Raji (cell line): ENCODE measurements around the gene GPR137C.

Experiments
- POLR2A ChIP-seq: IDR thresholded peaks from 2 replicates; pipeline ENCODE4 v1.6.1; 2011; ENCODE audit warnings: low read depth, low read length, control low read depth; ENCODE audit not compliant: insufficient read depth

GPR137C gene

DNA sequence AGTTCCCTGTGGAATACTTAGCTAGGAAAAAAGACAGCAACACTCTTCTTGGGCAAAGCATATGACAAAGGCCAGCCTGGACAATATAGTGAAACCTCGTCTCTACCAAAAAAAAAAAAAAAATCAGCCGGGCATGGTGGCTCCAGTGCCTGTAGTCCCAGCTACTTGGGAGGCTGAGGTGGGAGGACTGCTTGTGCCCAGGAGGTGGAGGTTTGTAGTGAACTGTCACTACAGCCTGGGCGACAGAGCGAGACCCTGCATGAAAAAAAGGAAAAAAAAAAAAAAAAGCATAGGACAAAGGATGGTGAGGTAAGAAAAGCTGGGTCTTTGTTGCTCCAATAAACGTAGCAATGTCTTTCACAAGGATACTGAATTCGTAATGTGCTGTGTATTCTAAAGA, 1.4 kb upstream of the GPR137C start:
- no peak for TF ChIP-seq POLR2A

DNA sequence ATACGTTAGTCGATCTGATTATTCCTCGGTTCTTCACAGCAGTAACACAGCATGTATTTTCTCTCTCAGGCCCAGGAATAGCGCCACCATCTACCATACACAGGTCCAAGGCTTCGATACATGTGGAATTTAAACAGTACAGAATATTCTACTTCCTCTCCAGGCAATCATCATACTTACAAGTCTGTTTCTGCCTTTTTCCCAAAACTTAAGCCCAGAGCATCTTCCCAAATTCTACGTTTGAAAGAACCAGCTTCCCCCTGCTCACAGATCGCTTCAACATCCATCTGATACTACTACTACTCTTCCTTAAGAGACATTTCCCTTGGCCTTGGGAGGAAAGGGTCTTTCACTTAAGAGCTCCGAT, 957 bp upstream of the GPR137C start:
- TF ChIP-seq POLR2A = no peak

DNA sequence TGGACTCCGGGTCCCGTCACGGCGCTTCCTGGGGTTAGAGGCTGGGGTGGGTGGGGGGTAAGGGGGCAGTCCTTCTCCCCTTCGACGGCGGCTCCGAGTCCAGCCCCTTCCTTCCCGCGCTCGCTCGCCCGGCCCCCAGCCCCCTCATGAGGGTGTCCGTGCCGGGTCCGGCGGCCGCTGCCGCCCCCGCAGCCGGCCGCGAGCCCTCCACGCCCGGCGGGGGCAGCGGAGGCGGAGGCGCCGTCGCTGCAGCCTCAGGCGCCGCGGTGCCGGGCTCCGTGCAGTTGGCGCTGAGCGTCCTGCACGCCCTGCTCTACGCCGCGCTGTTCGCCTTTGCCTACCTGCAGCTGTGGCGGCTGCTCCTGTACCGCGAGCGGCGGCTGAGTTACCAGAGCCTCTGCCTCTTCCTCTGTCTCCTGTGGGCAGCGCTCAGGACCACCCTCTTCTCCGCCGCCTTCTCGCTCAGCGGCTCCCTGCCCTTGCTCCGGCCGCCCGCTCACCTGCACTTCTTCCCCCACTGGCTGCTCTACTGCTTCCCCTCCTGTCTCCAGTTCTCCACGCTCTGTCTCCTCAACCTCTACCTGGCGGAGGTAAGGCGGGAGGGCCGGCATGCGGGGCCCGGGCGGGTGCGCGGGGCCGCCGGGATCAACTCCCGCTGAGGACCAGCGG, 500 bp downstream of the GPR137C start:
- no peak for TF ChIP-seq POLR2A

DNA sequence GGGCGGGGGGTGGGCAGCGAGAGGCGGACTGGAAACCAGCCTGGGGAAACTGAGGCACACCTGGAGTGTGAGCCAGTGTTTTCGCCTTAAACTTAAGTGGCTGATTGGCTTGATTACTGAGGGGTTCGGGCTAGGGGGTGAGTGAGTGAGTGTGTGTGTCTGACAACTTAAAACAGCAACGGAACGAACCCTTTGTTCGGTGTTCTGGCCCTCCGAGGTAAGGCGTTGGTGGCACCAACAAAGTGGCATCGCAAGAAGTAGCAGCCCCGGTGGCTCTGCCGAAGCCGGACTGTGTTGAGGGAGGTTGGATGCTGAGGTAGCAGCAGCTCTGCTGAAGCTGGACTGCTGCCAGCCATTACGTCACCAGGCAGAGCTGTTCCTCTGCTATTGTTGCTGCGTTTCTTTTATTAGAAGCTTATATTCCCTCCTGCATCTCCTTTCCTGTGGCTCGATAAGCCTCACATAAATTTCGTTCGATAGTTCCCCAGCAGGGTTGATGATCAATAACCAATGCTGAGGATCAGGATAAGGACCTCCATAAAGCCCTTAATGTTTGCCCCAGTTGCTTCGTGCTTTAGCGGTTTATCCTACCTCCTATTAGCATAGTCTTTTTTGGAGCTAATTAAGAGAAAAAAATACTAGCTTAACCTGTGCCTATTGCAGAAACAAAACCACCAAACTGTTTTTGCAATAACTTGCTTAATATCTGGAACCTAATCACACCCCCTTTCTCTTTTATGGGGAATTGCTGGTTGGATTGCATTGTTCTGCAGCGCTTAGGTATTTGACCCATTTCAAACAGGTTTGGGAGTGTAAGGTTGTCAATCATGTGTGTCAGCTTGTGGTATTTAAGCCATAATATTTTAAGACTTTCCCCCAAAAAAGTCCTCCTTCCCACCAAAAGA, 1.3 kb downstream of the GPR137C start:
- no peak for TF ChIP-seq POLR2A

DNA sequence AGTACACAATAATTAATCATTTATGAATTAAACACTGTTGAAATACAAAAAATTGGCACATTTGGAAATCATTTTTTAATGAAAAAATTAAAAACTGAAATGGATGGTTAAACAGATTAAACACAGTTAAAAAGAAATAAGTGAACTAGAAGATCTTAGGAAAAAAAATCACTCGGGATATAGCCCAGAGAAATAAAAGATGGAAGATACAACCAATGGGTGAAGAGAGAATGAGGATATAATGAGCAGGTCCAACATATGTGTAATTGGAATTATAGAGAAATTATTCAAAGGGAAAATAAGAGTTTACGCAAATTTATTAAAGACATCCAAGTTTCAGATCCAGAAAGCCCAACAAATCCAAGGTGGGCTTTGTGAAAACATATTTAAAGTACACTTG, 6.1 kb downstream of the GPR137C start:
- TF ChIP-seq POLR2A = no peak

DNA sequence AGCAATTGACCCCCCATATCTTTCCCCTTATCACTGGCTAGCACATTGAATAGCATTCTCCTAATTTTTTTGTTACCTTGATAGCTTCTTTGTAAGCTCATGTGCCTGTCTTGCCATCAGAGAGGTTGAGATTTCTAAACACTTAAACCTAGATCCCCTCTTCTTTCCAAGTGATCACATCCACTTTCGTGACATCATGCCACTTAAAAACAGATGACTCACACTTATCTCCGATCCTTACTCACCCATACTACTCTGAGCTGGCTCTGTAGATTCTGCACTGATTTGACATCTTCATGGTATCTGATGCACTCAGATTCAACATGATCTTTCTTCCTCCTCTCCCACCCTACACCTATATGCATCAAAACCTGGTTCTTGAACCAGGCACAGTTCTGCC, 10.5 kb downstream of the GPR137C start:
- TF ChIP-seq POLR2A = no peak

DNA sequence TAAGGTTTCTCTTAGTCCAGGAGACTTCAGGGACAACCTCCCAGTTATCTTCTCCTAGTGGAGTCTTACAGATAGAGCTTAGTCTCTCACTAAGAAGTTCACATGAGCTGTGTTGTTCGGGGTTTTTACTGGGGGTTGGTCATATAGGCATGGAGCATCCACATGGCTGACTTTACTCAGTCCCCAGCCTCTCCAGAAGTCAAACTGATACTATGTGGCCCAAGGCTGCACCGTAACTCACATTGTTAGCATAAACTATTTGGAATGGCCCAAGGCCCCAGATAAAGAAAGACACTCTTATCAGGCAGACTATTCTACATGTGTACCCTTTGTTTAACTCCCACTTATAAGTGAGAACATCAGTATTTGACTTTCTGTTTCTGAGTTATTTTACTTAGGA, 23.2 kb downstream of the GPR137C start:
- no peak for TF ChIP-seq POLR2A

DNA sequence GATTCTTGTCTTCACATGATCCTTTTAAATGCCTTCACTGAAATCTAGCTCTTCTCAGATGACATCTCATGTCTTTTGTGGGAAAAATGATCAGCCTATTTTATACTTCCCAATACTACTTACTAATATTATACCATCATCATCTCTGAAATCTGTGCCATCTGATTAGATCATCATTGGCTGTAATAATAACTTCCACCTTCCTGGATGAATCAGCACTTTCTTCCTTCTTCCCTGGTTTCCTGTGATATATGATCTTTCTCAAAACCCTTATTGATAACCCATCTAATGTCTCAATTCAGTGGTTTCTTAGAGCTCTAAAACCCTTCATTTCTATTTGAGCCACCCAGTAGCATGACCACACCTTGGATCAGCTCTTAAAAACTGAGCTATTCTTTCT, 30.9 kb downstream of the GPR137C start:
- TF ChIP-seq POLR2A = no peak

DNA sequence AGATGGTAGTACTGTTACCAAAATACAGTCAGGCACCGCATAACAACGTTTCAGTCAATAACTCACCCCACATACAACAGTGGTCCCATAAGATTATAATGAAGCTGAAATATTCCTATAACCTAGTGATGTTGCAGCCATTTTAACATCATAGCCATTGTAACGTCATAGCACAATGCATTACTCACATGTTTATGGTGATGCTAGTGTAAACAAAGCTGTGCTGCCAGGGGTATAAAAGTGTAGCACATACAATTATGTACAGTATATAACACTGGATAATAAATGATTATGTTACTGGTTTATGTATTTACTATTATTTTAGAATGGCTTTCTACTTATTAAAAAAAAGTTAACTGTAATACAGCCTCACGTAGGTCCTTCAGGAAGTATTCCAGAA, 37.0 kb downstream of the GPR137C start:
- no peak for TF ChIP-seq POLR2A

DNA sequence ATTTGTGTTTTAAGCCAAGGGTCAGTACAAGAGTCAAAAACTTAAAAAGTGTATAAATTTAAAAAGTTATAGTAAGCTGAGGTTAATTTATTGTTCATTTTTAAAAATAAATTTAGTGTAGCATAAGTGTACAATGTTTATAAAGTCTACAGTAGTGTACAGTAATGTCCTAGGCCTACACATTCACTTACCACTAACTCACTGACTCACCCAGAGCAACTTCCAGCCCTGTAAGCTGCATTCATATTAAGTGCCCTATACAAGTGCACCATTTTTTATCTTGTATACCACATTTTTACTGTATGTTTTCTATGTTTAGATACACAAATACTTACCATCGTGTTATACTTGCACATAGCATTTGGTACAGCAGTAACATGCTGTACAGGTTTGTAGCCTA, 37.7 kb downstream of the GPR137C start:
- TF ChIP-seq POLR2A = no peak

DNA sequence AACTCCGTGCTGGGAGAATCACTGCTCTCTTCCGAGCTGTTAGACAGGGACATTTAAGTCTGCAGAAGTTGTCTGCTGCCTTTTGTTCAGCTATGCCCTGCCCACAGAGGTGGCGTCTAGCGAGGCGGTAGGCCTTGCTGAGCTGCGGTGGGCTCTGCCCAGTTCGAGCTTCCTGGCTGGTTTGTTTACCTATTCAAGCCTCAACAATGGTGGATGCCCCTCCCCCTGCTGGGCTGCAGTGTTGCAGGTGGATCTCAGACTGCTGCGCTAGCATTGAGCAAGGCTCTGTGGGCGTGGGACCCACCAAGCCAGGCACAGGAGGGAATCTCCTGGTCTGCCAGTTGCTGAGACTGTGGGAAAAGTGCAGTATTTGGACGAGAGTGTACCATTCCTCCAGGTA, 43.7 kb downstream of the GPR137C start:
- TF ChIP-seq POLR2A = no peak

DNA sequence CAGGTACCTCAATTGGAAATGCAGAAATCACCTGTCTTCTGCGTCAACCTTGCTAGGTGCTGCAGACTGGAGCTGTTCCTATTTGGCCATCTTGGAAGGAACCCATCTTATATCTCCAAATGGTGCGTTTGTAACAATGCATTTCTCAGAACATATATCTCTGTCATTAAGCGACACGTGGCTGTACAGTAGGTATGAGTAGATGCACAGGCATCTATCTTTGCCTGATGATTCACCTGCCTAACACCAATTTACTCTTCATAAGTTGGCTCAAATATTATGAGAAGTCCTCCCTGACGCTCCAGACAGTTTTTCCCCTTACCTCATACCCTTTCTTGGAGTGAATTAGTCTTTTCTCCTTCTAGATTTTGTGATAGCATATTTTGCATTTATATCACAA, 44.2 kb downstream of the GPR137C start:
- TF ChIP-seq POLR2A = no peak

DNA sequence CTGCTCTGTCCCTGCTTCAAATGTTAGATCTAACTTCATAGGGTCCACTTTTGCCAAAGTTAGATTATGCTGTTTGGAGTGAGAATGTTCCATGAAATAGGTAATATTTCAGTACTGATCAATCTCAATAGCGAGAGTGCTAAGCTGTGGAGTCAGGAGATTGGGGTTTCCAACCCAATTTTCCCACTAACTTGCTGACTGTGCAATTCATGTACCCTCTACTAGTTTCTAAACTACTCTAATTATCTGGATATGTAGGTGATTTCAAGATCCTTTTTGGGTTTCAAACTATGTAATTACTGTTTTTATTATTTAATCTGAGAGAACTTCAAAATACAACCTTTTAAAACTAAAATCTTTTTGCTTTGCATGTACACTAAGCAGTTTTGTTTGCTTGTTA, 45.9 kb downstream of the GPR137C start:
- no peak for TF ChIP-seq POLR2A

DNA sequence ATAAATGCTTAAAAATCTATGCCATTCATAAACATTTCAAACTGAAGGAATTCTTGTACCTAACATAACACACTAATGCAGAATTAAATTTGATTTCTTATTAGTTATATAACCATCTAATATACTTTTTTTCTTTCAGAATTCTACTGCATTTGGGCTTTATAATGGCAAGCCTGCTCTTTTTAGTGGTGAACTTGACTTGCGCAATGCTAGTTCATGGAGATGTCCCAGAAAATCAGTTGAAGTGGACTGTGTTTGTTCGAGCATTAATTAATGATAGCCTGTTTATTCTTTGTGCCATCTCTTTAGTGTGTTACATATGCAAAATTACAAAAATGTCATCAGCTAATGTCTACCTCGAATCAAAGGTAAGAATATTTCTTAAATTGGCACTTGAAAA, 47.3 kb downstream of the GPR137C start:
- TF ChIP-seq POLR2A = no peak

DNA sequence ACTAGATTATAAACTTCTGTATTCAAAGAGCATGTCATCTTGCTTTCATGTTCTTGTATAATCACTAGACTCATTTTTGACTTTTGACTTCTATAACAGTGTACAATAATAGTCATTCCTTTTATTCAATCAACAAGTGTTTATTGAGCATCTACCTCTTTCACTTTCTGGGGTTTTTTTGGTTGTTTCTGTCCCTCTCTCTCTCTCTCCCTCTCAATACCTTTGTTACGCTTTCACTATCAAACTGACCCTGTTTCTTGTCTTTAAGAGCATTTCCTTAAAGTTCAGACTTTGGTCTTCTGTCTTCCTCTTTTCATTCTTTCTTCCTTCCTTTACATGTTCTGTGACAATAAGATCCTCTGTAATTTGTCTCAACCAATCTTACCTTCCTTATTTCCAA, 49.5 kb downstream of the GPR137C start:
- TF ChIP-seq POLR2A = no peak

DNA sequence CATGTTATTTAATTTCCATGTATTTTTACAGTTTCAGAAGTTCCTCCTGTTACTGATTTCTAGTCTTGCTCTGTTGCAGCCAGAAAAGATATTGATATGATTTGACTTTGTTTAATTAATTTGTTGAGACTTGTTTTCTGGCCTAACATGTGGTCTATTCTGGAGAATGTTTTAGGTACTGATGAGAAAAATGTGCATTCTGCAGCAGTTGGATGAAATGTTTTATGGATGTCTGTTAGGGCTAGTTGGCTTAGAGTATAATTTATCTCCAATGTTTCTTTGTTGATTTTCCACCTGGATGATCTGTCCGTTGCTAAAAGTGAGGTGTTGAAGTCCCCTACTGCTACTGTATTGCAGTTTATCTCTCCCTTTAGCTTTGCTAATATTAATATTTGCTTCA, 54.4 kb downstream of the GPR137C start:
- TF ChIP-seq POLR2A = no peak
